Measurements from ENCODE around the gene CFAP97D2.
A peak's percentile ranks its signal among the peaks of the same experiment; 100 is the strongest.

DNA sequence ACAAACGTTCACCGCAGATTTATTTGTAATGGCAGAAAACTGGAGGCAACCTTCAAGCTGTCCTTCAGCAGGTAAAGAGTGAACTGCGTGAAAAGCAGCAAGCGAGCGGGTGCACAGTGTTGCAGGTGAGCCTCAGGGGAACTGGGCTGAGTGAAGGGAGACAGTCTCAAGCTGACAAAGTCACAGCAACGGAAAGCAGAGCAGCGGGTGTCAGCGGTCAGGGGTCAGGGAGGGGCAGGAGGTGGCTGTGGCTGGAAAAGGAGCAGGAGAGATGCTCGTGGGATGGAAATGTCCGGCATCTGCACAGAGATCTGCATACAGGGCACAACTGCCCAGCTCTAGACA, 38.2 kb upstream of the CFAP97D2 start:
- TF ChIP-seq EZH2 (IDR thresholded peaks at IDR 0.05; ENCODE audit: borderline replicate concordance, insufficient read depth, low read length, poor library complexity, severe bottlenecking) (no peak), EP300 (conservative IDR thresholded peaks at IDR 0.05; ENCODE audit: poor library complexity, severe bottlenecking) (no peak), TAF1 (IDR thresholded peaks at IDR 0.05; ENCODE audit: low read depth) (no peak), POLR2AphosphoS5 (IDR thresholded peaks at IDR 0.05) (peak; percentile 23), SMC3 (conservative IDR thresholded peaks at IDR 0.05; ENCODE audit: poor library complexity) (no peak)
- TF ChIP-seq, protein P1, sequence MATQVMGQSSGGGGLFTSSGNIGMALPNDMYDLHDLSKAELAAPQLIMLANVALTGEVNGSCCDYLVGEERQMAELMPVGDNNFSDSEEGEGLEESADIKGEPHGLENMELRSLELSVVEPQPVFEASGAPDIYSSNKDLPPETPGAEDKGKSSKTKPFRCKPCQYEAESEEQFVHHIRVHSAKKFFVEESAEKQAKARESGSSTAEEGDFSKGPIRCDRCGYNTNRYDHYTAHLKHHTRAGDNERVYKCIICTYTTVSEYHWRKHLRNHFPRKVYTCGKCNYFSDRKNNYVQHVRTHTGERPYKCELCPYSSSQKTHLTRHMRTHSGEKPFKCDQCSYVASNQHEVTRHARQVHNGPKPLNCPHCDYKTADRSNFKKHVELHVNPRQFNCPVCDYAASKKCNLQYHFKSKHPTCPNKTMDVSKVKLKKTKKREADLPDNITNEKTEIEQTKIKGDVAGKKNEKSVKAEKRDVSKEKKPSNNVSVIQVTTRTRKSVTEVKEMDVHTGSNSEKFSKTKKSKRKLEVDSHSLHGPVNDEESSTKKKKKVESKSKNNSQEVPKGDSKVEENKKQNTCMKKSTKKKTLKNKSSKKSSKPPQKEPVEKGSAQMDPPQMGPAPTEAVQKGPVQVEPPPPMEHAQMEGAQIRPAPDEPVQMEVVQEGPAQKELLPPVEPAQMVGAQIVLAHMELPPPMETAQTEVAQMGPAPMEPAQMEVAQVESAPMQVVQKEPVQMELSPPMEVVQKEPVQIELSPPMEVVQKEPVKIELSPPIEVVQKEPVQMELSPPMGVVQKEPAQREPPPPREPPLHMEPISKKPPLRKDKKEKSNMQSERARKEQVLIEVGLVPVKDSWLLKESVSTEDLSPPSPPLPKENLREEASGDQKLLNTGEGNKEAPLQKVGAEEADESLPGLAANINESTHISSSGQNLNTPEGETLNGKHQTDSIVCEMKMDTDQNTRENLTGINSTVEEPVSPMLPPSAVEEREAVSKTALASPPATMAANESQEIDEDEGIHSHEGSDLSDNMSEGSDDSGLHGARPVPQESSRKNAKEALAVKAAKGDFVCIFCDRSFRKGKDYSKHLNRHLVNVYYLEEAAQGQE (IDR thresholded peaks at IDR 0.05; ENCODE audit: borderline replicate concordance): no peak
- TF ChIP-seq, protein P2, sequence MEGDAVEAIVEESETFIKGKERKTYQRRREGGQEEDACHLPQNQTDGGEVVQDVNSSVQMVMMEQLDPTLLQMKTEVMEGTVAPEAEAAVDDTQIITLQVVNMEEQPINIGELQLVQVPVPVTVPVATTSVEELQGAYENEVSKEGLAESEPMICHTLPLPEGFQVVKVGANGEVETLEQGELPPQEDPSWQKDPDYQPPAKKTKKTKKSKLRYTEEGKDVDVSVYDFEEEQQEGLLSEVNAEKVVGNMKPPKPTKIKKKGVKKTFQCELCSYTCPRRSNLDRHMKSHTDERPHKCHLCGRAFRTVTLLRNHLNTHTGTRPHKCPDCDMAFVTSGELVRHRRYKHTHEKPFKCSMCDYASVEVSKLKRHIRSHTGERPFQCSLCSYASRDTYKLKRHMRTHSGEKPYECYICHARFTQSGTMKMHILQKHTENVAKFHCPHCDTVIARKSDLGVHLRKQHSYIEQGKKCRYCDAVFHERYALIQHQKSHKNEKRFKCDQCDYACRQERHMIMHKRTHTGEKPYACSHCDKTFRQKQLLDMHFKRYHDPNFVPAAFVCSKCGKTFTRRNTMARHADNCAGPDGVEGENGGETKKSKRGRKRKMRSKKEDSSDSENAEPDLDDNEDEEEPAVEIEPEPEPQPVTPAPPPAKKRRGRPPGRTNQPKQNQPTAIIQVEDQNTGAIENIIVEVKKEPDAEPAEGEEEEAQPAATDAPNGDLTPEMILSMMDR (IDR thresholded peaks at IDR 0.05; ENCODE audit: poor library complexity, severe bottlenecking): no peak

Measured in neural cell (in vitro differentiated cells).